Smooth muscle cell (in vitro differentiated cells): ENCODE data around the gene KLHL11. TPM values are rescaled to one million over a fixed set of nuclear protein-coding genes. Genes with fewer than 3 reads are reported as not detected.
"Not testable (repeated sequence)": the region's sequence is repeated elsewhere in the genome, so short reads cannot be mapped to it uniquely, and the experiment has no call there.

Experiments
- DNase-seq: peaks from one replicate; lab custom pipeline; 2025; ENCODE audit not compliant: unreplicated experiment; lab: John Stamatoyannopoulos, UW
- H2AFZ ChIP-seq: fragments of 200-600 bp; sonication (generic); 2 replicates; pipeline ENCODE4 v1.6.0; 2016; ENCODE audit warnings: antibody characterized with exemption, low read depth, mild to moderate bottlenecking
- H3F3A ChIP-seq: fragments of 200-600 bp; sonication (generic); 2 replicates; pipeline ENCODE4 v1.6.0; 2017; ENCODE audit warnings: antibody characterized with exemption, low read depth
- H3K27ac ChIP-seq: fragments of 200-600 bp; sonication (generic); 2 replicates; pipeline ENCODE4 v1.5.1; 2016; ENCODE audit warnings: low read depth, mild to moderate bottlenecking
- H3K27me3 ChIP-seq: fragments of 200-600 bp; sonication (generic); 2 replicates; pipeline ENCODE4 v1.6.1; 2016; ENCODE audit warnings: low read depth, mild to moderate bottlenecking
- H3K36me3 ChIP-seq: fragments of 200-600 bp; sonication (generic); 2 replicates; pipeline ENCODE4 v1.5.1; 2016; ENCODE audit warnings: low read depth
- H3K4me1 ChIP-seq: fragments of 200-600 bp; sonication (generic); 2 replicates; pipeline ENCODE4 v1.5.1; 2016; ENCODE audit warnings: low read depth
- H3K4me2 ChIP-seq: fragments of 200-600 bp; sonication (generic); 2 replicates; pipeline ENCODE4 v1.6.0; 2016; ENCODE audit warnings: mild to moderate bottlenecking
- H3K4me3 ChIP-seq: fragments of 200-600 bp; sonication (generic); 2 replicates; pipeline ENCODE4 v1.5.1; 2016; ENCODE audit warnings: mild to moderate bottlenecking
- H3K79me2 ChIP-seq: fragments of 200-600 bp; sonication (generic); 2 replicates; pipeline ENCODE4 v1.6.0; 2016; ENCODE audit warnings: low read depth, mild to moderate bottlenecking
- H3K9ac ChIP-seq: fragments of 200-600 bp; sonication (generic); 2 replicates; pipeline ENCODE4 v1.6.0; 2016; ENCODE audit warnings: low read depth
- H3K9me3 ChIP-seq: fragments of 200-600 bp; sonication (generic); replicated peaks from 2 replicates; pipeline ENCODE4 v1.5.1; 2016; ENCODE audit warnings: low read depth
- H4K20me1 ChIP-seq: fragments of 200-600 bp; sonication (generic); 2 replicates; pipeline ENCODE4 v1.6.0; 2016; ENCODE audit warnings: low read depth
- WGBS: methylation state at CpG from one replicate; pipeline ENCODE4 v1.1.7; 2016; ENCODE audit warnings: low lambda C conversion rate; 5-methylcytosine and 5-hydroxymethylcytosine counted together
- polyA plus RNA-seq: library from polyadenylated mRNA; unstranded; fragments of >200 nt; fragmentation: Nextera tagmentation; extraction: Ambion mirVana; gene quantifications from 2 replicates; pipeline ENCODE4 v1.2.1, GENCODE V29; 2016
- total RNA-seq: library from RNA; depleted of rRNA; stranded (reverse); fragments of >200 nt; gene quantifications from 2 replicates; pipeline ENCODE4 v1.2.3, GENCODE V29; 2014
- TF ChIP-seq, protein P1 (sequence below): fragments of 200-600 bp; sonication (generic); IDR thresholded peaks from 2 replicates; pipeline ENCODE4 v1.5.1; 2017; ENCODE audit warnings: borderline replicate concordance, mild to moderate bottlenecking, antibody characterized with exemption; ENCODE audit not compliant: insufficient read depth, poor library complexity, severe bottlenecking

KLHL11 gene
- total and polyA plus RNA-seq, 2 experiments from 2014 or later = 7.9 to 23.8 TPM

DNA sequence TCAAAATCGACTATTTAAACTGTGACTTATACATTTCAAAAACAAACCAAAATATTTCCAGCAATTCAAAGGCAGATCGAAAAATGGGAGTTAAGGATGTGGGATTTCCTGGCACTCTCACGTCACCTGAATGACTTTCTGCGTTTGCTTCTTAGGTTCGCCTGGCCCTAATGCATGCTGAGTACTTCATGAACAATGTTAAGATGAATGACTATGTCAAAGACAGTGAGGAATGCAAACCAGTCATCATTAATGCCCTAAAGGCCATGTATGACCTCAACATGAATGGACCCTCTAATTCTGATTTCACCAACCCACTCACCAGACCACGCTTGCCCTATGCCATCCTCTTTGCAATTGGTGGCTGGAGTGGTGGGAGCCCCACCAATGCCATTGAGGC, 20.3 kb downstream of the KLHL11 start:
- 93% methylated on average over 6 of the region's 6 CpGs for WGBS
- no peaks in the 10 kb centered on the region for H3K9me3 ChIP-seq
- H4K20me1 ChIP-seq = peaks cover 24% of the 10 kb centered on the region
- H3K27ac ChIP-seq = no peak overlapping the region
- H3K9ac ChIP-seq = no peak overlapping the region
- H3K27me3 ChIP-seq = no peaks in the 10 kb centered on the region
- no peaks in the 10 kb centered on the region for H3F3A ChIP-seq
- no peak overlapping the region for H2AFZ ChIP-seq
- H3K79me2 ChIP-seq = peaks cover 8% of the 10 kb centered on the region
- no peak overlapping the region for H3K4me3 ChIP-seq
- H3K4me1 ChIP-seq = no peaks in the 10 kb centered on the region
- DNase-seq = no peak
- H3K4me2 ChIP-seq = no peak overlapping the region
- TF ChIP-seq, protein P1, sequence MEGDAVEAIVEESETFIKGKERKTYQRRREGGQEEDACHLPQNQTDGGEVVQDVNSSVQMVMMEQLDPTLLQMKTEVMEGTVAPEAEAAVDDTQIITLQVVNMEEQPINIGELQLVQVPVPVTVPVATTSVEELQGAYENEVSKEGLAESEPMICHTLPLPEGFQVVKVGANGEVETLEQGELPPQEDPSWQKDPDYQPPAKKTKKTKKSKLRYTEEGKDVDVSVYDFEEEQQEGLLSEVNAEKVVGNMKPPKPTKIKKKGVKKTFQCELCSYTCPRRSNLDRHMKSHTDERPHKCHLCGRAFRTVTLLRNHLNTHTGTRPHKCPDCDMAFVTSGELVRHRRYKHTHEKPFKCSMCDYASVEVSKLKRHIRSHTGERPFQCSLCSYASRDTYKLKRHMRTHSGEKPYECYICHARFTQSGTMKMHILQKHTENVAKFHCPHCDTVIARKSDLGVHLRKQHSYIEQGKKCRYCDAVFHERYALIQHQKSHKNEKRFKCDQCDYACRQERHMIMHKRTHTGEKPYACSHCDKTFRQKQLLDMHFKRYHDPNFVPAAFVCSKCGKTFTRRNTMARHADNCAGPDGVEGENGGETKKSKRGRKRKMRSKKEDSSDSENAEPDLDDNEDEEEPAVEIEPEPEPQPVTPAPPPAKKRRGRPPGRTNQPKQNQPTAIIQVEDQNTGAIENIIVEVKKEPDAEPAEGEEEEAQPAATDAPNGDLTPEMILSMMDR = no peak
- H3K36me3 ChIP-seq = no peaks in the 10 kb centered on the region

DNA sequence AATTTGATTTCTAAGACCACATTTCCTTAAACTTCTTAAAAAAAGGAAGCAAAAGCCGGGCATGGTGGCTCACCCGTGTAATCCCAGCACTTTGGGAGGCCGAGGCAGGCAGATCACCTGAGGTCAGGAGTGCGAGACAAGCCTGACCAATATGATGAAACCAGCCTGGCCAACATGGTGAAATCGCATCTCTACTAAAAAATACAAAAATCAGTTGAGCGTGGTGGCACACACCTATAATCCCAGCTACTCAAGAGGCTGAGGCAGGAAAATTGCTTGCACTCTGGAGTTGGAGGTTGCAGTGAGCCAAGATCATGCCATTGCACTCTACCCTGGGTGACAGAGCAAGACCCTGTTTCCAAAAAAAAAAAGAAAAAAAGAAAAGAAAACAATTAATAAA, 24.4 kb downstream of the KLHL11 start:
- H3K27ac ChIP-seq, H3K4me3 ChIP-seq, H3F3A ChIP-seq, H3K36me3 ChIP-seq, H3K9ac ChIP-seq, H3K9me3 ChIP-seq, H3K27me3 ChIP-seq, H3K4me1 ChIP-seq, H3K79me2 ChIP-seq, H4K20me1 ChIP-seq, DNase-seq, H2AFZ ChIP-seq, H3K4me2 ChIP-seq: not testable (repeated sequence)
- 92% methylated on average over 6 of the region's 6 CpGs for WGBS

DNA sequence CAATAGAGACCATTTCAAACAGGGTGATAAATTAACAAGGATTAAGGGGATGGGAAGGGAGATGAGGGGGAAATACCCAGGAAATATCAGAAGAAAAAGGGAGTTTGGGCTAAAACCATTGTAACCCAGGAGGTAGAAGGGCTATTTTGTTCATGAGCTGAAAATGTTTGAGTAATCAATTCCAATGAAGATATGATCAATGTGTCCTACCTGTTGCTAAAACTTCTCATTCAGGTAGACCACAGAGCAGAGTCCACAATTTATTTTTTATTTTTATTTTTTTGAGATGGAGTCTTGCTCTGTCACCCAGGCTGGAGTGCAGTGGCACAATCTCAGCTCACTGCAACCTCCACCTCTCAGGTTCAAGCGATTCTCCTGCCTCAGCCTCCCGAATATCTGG, 25.8 kb downstream of the KLHL11 start:
- not testable (repeated sequence) for H4K20me1 ChIP-seq, H3K4me2 ChIP-seq, H3K27ac ChIP-seq, H2AFZ ChIP-seq, H3F3A ChIP-seq, H3K36me3 ChIP-seq, H3K9me3 ChIP-seq, H3K9ac ChIP-seq, H3K79me2 ChIP-seq, H3K4me3 ChIP-seq, DNase-seq, H3K27me3 ChIP-seq
- WGBS = 97% methylated on average over 2 of the region's 2 CpGs
- H3K4me1 ChIP-seq = peaks cover 11% of the 10 kb centered on the region

- DNase-seq = no peak
- Histone ChIP-seq H3K27me3 (no peaks in the 10 kb centered on the region), H3K79me2 (peaks cover 8% of the 10 kb centered on the region), H3K9me3 (no peaks in the 10 kb centered on the region), H3F3A (no peaks in the 10 kb centered on the region), H3K4me1 (peaks cover 11% of the 10 kb centered on the region), H3K4me3 (peak within 1 kb of the TSS; percentile 94), H2AFZ (peak within 1 kb of the TSS; percentile 93), H3K4me2 (peak within 1 kb of the TSS; percentile 99), H3K27ac (no peak within 1 kb of the TSS), H3K36me3 (no peaks in the 10 kb centered on the region), H3K9ac (no peak within 1 kb of the TSS), H4K20me1 (no peaks in the 10 kb centered on the region)
- TF ChIP-seq, protein P1 = no peak
- WGBS = 95% methylated on average over 15 of the region's 15 CpGs
Measured at GRCh38 chr17:41837761-41838538, 27.3 kb downstream of the KLHL11 start, which contains the start of gene KLHL10. KLHL10 (plus strand) TSS chr17:41837825; CDS start chr17:41837933, 108 bp downstream.
